Thoracic aorta (tissue), 2 donors: Measurements from ENCODE around the gene DROSHA. TPM values are rescaled to one million over a fixed set of nuclear protein-coding genes. Genes with fewer than 3 reads are reported as not detected.
"Not testable (repeated sequence)": the region's sequence is repeated elsewhere in the genome, so short reads cannot be mapped to it uniquely, and the experiment has no call there.

Experiments used
- ATAC-seq: fragments of 150-250 bp; one replicate; pipeline ENCODE4 v1.8.0; 2017; ENCODE audit warnings: low read depth; ENCODE audit not compliant: insufficient number of reproducible peaks, low FRiP score
- DNase-seq: peaks from one replicate; pipeline ENCODE4 v3.0.0-alpha.2; 2020; ENCODE audit warnings: low spot score
- H3K27ac ChIP-seq, 2 donors: fragments of 200-600 bp; sonication (generic); 1 replicate in 1 of 2; 2 replicates in 1 of 2; pipeline ENCODE4 v1.5.1; 2016; ENCODE audit warnings: mild to moderate bottlenecking in 2 of 2, moderate library complexity in 2 of 2
- H3K27me3 ChIP-seq: fragments of 200-600 bp; sonication (generic); replicated peaks from 2 replicates; pipeline ENCODE4 v1.6.0; 2016; ENCODE audit warnings: mild to moderate bottlenecking; ENCODE audit not compliant: insufficient read depth
- H3K36me3 ChIP-seq: fragments of 200-600 bp; sonication (generic); one replicate; pipeline ENCODE4 v1.5.1; 2016
- H3K4me1 ChIP-seq, 2 donors: fragments of 200-600 bp; sonication (generic); 1 replicate in 1 of 2; 2 replicates in 1 of 2; pipeline versions ENCODE4 v1.5.1 to v1.6.0; 2016; ENCODE audit warnings: low read depth in 2 of 2, mild to moderate bottlenecking in 1 of 2; ENCODE audit not compliant: control insufficient read depth in 1 of 2
- H3K4me3 ChIP-seq: fragments of 200-600 bp; sonication (generic); 2 replicates; pipeline ENCODE4 v1.5.1; 2016; ENCODE audit warnings: mild to moderate bottlenecking
- H3K9me3 ChIP-seq: fragments of 200-600 bp; sonication (generic); 2 replicates; pipeline ENCODE4 v1.5.1; 2016
- total RNA-seq, 2 donors: library from RNA; depleted of rRNA; stranded (reverse); fragments of >200 nt; gene quantifications; one replicate each; pipeline versions ENCODE4 v1.1.0 to v1.2.3, GENCODE V29; 2016
- TF ChIP-seq, protein P1 (sequence below): fragments of 200-600 bp; sonication (generic); IDR thresholded peaks from one replicate; pipeline ENCODE4 v1.5.1; 2019; ENCODE audit warnings: antibody characterized with exemption

DROSHA gene
- total RNA-seq, 2 donors from 2014 or later, result 28.8 to 70.7 TPM

DNA sequence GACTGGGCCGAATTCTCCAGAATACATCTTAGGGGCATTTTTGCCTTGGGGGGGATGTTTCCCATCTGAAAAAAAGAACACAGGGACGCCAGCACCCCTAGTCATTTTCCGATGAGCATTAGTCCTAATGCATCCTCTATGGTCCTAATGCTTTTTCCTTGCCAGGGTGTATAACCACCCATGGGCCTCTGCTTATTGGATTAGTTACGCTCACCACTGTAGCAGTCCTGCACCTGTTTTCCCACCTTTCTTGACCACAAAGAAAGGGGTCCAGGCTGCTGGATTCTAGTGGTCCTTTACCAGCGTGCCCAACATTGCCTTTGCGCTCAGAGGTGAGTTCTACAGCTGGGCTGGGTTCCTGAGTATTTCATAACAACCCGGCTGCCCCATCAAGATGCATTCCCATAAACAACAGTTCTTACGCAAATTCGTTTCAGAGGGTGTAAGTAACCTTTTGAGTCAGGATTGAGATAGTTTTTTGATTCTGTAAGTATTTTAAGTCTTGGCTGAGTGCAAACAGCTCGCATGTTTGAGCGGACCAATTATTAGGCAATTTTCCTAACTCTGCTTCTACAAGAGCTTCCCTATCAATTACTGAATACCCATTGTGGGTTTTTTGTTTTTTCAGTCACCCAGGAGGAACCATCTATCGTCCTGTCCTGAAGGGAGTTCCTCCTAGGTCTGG lies 135.1 kb downstream of the DROSHA start:
- DNase-seq (no peak), ATAC-seq (no peak)
- Histone ChIP-seq H3K27me3 (no peaks in the 10 kb centered on the region), H3K9me3 (no peaks in the 10 kb centered on the region), H3K4me1 (peaks cover 0 to 7% of the 10 kb centered on the region in 2 donors), H3K27ac (no peak overlapping the region), H3K4me3 (no peak overlapping the region), H3K36me3 (peaks cover 2% of the 10 kb centered on the region)
- TF ChIP-seq, protein P1, sequence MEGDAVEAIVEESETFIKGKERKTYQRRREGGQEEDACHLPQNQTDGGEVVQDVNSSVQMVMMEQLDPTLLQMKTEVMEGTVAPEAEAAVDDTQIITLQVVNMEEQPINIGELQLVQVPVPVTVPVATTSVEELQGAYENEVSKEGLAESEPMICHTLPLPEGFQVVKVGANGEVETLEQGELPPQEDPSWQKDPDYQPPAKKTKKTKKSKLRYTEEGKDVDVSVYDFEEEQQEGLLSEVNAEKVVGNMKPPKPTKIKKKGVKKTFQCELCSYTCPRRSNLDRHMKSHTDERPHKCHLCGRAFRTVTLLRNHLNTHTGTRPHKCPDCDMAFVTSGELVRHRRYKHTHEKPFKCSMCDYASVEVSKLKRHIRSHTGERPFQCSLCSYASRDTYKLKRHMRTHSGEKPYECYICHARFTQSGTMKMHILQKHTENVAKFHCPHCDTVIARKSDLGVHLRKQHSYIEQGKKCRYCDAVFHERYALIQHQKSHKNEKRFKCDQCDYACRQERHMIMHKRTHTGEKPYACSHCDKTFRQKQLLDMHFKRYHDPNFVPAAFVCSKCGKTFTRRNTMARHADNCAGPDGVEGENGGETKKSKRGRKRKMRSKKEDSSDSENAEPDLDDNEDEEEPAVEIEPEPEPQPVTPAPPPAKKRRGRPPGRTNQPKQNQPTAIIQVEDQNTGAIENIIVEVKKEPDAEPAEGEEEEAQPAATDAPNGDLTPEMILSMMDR, result no peak

DNA sequence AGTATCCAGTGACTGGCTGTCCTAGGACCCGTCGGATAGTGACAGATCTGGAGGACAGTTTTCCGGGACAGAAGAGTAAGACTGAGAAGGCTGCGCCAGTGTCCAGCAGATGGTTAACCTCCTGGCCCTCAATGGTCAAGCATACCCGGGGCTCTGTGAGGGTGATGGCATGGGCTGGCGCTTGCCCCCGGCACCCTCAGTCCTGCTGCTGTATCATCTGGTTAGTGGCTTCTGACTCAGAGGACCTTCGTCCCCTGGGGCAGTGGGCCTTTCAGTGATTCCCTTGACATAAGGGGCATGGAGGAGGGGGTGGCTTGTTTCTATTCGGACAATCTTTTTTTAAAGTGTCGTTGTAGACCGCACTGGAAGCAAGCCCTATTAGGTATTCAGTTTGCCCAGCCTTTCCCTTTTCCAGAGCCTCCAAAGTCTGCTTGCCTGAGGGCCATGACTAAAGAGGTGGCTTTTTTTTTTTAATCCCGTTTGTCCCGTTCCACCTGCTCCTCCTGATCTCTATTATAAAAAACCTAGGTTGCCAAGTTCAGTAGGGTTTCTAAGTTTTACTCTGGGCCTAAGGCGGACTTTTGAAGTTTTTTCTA lies 136.3 kb downstream of the DROSHA start:
- H3K4me1 ChIP-seq, H3K36me3 ChIP-seq, H3K9me3 ChIP-seq, ATAC-seq, H3K4me3 ChIP-seq, H3K27me3 ChIP-seq, DNase-seq, H3K27ac ChIP-seq: not testable (repeated sequence)

DNA sequence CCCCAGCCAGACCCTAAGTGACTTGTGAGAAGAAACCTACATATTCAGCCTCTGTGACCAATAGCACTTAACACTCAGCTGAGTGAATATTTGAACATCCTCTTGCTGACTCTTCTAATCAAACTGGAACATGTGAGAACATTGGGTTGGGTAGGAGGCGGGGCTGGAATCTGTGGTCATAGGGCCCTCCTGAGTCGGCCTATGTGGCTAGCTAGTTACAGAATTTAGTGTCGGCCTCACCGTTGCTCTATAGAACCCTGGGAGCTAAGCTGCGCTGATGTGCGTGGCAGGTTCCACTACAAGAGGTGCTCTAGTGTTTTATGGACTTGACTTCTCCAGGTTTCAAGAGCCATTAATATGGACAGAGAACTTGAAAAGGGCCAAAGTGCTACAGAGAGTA lies 138.8 kb downstream of the DROSHA start:
- Histone ChIP-seq H3K4me3 (no peak overlapping the region), H3K36me3 (no peaks in the 10 kb centered on the region), H3K4me1 (no peaks in the 10 kb centered on the region), H3K9me3 (peaks cover 8% of the 10 kb centered on the region), H3K27me3 (no peaks in the 10 kb centered on the region), H3K27ac (no peak overlapping the region)
- no peak for ATAC-seq
- TF ChIP-seq, protein P1, result no peak
- DNase-seq, result no peak

DNA sequence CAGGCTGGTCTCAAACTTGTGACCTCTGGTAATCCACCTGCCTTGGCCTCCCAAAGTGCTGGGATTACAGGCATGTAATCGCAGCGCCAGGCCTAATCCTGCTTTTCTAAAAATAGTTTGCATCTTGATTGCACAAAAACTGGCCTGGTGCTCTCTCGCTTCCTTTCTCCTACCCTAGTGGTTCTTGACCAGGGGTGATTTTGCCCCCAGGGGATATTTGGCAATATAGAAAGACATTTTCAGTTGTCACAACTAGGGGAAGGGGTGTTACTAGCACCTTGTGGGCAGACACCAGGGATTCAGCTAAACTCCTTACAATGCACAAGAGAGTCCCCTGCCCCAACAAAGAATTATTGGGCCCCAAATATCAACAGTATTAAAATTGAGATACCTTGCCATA lies 139.8 kb downstream of the DROSHA start:
- no peak overlapping the region for H3K27ac ChIP-seq
- H3K4me1 ChIP-seq, result no peaks in the 10 kb centered on the region
- H3K27me3 ChIP-seq, result no peaks in the 10 kb centered on the region
- TF ChIP-seq, protein P1, result no peak
- ATAC-seq (no peak), DNase-seq (no peak)
- H3K9me3 ChIP-seq, result peaks cover 8% of the 10 kb centered on the region
- no peaks in the 10 kb centered on the region for H3K36me3 ChIP-seq
- H3K4me3 ChIP-seq, result no peak overlapping the region

DNA sequence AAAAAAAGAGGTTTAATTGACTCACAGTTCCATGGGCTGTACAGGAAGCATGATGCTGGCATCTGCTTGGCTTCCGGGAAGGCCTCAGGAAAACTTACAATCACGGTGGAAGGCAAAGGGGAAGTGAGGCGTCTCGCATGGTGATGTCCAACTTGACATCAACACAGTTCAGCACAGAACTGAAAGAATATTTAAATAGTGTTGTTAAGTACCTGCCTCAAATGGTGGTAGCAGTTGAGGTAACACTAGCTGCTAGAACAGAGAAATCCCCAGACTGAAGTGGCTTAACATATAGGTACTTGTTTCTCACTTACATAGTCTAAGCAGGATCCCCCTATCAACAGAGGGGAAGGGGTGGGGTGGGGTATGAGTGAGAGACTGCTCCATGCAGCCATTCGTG lies 141.6 kb downstream of the DROSHA start:
- Histone ChIP-seq H3K4me1 (no peaks in the 10 kb centered on the region), H3K36me3 (no peaks in the 10 kb centered on the region), H3K27ac (no peak overlapping the region), H3K4me3 (no peak overlapping the region), H3K27me3 (no peaks in the 10 kb centered on the region), H3K9me3 (peaks cover 8% of the 10 kb centered on the region)
- ATAC-seq (no peak), DNase-seq (no peak)
- TF ChIP-seq, protein P1, result no peak
